ENCODE measurements around the gene AIFM2.
"Not testable (repeated sequence)": the region's sequence is repeated elsewhere in the genome, so short reads cannot be mapped to it uniquely, and the experiment has no call there.

The AIFM2 gene

DNA sequence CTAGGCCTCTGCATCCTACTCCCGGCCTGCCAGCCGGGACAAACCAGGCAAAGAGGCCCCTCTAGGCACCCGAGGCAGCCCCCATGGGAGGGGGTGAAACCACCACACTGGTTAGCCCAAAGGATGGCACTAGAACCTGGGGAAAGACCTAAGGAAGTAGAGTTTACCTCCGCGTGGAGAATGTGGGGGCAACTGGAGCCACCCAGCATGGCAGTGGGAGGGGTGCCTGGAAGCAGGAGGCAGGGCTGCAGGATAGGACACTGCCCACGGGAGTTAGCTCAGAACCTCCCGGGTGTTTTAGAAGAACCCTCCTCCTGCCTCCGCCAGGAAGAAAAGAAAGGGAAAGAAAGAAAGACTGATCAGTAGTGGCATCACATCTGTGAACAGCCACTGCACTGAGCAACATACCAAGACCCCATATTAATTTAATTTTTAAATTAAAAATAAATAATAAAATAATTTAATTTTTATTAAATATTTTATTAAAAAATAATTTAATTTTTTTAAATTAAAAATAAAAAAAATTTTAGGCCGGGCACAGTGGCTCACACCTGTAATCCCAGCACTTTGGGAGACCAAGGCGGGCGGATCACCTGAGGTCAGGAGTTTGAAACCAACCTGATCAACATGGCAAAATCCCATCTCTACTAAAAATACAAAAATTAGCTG lies 11.2 kb downstream of the AIFM2 start:
- no peak for DNase-seq

DNA sequence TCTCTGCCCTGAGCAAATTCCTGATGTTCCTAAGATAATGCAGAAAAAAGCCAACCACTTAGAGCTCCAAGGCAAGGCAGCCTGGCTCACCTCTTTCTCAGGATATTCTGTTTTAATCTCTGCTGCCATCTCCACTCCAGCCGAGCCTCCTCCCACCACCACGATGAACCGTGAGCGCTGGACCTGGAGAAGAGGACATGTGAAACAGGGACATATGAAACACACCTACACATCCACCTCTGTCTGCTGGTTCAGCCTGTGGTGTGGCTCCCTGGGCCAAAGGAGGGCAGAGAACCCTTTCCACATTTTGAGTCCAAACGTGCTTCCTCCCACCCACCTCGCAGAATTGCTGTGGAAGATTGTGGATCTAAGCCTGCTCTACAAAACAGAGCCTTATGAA lies 12.2 kb downstream of the AIFM2 start:
- no peak for DNase-seq

DNA sequence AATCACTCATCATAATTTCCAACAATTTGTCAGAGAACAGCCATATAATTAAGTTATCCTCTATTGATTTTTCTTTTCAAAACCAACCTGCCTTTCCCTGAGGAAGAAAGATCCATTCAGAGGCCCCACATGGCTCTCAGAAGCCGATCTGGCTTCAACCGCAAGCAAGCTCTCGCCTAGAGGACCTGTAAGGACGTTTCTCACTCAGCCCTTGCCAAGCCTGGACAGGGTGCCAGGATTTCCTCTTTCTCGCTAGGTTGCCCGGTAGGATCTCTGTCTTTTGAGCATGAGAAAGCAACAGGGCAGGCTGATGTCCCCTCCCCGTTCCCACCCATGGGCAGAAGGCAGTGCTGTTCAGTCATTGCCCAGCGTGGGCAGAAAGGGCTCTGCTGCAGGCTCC lies 13.0 kb downstream of the AIFM2 start:
- no peak for DNase-seq

- DNase-seq = no peak
Measured at GRCh38 chr10:70119197-70119596, 13.4 kb downstream of the AIFM2 start.

- DNase-seq = no peak
Measured at GRCh38 chr10:70118196-70118595, 14.4 kb downstream of the AIFM2 start.

DNA sequence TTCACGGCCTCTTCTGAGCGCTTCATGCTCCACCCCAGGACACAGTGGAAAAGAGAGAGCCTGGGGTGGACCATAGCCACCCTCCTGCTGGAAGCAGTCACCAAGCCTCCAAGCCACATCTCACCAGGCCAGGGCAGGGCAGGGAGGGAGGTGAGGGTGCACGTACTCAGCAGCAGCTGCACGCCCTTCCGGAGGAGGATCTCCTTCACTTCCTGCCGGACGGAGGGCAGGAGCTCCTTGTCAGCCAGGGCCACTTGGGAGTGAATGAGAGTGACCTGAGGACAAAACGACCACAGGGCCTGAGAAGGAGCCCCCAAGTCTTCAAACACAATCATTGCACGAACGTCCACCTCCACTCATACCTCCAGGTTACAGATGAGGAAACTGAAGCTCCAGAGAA lies 15.0 kb downstream of the AIFM2 start:
- no peak for DNase-seq

DNA sequence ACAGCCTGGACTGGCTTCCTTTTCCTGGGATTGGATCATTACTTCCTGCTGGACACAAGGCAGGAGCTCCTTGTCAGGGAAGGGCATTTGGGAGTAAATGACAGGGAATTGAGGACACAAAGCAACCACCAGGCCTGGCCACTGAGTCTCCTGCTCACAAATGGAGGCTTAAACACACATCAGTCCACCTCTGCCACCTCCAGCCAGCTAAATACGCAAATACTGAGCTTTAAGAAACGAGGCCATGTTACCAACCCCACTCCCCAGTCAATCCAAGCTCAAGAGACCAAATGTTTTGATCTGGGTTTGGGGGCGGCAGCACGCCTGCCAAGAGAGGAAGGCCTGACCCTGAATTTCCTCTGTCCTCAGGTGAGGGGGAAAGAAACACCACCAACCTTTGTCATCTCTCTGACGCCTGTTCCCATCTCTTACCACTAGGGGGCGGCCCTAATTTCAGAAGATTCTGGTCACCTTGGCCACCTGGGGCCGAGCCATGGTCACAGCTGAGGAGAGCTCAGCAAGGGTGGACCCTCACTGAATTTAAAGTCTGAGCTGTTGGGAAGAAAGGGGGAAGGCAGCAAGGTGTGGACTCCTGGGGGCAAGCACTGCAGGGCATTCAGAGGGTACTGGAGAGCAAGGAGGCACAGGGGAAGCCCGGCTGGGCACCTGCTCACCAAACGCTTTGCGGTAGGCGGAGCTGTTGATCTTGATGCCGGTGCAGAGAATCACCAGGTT lies 16.5 kb downstream of the AIFM2 start:
- DNase-seq = peak; percentile 65

DNA sequence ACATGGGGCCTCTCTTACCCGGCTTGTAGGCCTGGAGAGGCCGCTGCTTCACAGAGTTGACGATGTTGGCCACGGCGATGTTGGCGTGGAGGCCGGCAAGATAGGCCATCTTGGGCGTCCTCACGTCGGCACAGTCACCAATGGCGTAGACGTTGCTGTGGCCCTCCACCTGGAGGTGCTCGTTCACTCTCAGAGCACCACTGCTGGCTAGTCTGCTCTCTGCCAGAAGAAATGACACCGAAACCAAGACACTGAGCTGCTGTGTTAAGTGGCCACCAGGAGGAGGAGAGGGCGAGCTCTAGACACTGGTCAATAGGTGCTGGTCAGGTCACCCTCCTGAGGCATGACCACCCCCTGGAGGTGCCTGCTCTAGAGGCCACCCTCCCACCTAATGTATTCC lies 17.7 kb downstream of the AIFM2 start:
- DNase-seq = no peak

GRCh38 chr10:70112071-70112470 lies 20.6 kb downstream of the AIFM2 start:
- no peak for DNase-seq

DNA sequence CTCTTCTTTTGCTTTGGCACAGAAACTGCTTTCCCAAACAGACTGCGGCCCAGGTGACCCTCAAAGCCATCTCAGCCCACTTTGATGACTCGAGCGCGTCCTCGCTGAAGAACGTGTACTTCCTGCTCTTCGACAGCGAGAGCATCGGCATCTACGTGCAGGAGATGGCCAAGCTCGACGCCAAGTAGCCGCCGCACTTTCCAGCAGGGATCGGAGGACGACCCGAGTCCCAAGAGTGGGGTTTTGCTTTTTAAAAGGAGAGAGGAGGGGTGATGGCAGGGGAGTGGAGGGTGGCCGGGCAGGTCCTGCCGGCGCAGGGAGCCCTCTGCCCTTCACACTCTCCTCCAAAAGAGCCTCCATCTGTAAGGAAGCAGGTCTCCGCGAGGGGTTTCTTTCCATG lies 21.1 kb downstream of the AIFM2 start:
- no peak for DNase-seq

DNA sequence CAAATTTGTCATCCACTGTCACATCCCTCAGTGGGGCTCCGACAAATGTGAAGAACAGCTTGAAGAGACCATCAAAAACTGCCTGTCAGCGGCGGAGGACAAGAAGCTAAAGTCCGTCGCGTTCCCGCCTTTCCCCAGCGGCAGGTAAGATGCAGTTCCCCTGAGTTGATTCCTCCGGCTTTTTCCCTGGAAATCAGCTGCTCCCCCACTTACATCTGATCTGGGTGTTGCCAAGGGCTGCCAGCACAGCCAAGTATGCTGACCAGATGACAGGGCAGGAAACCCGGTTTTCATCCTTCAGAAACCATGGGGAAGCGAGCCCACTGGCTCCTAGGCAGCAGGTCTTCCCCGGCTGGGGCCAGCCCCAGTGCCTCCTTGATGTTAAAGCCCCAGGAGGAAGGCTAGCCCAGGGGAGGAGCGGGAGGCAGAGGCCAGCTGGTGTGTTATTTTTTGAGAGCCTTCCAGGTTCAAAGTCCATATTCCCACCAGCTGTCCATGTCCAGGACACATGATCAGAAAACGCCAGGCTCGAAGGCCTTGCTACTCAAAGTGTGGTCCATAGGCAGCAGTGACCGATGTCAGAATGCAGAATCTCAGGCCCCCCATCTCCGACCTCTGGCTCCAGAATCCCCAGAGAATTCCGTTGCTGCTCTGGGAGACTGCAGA lies 23.4 kb downstream of the AIFM2 start:
- DNase-seq = no peak

DNA sequence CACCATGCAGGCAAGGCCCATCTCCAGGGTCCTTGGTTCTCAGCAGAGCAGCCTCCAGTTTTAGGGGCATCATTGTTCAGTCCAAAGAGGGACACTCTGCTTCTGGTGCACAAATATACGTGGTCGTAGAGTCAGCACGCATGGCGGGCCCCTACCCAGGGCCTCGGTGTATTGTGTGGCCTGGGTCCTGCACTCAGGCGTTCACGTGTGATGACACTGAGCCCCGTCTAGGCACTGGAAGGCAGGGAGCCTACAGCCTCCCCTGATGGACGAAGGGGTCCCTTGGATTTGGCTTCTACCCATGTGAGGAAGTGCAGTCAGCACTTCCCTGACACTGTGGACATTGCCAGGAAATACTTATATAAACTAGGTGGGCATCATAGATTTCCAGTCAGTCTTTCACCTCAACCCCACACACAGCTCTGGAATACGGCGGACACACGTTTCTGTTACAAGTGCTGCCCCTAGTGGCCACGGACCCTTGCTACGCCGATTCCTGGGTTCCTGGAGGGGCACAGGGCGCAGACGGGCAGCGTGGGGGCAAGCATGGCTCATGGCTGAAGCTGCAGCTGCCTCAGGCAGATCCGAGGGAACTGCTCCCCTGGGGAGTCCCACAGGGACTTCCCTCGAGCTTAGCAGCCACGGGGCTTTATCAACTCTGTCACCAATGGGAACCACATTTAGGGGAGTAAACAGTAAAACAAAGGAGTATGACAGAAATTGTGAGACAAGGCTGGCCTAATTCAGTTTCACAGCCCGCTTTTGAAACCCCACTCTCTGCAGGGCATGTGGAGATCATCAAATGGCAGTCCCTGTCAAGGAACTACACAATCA lies 25.4 kb downstream of the AIFM2 start:
- DNase-seq = peak; percentile 28

GRCh38 chr10:70101668-70102067 lies 31.0 kb downstream of the AIFM2 start:
- DNase-seq = no peak

GRCh38 chr10:70101068-70101562 lies 31.5 kb downstream of the AIFM2 start:
- DNase-seq = not testable (repeated sequence)

- no peak for DNase-seq
Measured at GRCh38 chr10:70098271-70098670, 34.4 kb downstream of the AIFM2 start.

DNA sequence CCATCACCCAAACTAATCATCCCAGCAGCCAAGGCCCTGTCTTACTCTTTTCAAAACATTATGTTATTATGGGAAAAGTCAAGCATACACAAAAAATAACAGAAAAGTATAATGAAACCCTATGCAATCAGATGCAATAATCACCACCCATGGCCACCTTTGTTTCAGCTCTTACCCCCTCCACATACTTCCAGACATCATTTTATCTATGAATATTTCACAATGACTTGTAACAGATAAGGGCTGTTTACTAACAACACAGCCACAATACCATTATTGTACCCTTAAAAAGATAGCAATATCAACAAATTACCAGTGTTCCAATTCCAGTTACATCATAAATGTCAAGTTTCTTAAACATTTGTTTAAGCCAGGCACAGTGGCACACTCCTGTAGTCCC lies 35.2 kb downstream of the AIFM2 start:
- no peak for DNase-seq

DNA sequence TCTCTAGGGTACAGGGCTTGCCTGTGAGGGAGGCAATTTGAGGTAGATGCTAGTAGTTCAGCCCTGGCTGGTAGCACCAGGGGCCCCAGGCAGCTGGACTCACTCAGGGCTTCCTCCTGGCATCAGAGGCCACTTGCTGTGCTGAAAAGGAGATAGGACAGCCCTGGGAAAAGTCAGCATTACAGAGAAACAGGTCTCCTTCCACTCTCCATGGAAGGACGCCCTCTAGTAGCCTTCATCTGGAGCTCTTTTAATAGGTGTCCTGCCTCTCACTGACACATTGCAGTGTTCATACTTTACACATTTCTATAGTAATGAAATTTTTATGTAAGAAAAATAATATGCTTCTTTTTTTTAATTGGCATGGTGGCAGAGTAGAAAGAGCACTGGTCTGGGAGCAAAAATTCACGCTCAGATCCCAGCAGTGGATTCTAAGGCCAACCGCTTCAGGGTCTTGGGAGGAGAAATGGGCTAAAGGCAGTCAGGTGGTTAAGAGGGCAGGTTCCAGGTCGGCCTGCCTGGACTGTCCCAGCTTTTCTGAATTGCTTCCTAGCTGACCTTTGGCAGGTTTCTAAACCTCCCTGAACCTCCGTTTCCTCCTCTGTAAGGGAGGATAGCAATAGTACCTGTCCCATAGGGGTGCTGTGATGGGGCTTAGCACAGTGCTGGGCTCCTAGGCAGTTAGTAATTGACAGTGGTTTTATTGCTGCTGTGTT lies 35.8 kb downstream of the AIFM2 start:
- DNase-seq = no peak

DNA sequence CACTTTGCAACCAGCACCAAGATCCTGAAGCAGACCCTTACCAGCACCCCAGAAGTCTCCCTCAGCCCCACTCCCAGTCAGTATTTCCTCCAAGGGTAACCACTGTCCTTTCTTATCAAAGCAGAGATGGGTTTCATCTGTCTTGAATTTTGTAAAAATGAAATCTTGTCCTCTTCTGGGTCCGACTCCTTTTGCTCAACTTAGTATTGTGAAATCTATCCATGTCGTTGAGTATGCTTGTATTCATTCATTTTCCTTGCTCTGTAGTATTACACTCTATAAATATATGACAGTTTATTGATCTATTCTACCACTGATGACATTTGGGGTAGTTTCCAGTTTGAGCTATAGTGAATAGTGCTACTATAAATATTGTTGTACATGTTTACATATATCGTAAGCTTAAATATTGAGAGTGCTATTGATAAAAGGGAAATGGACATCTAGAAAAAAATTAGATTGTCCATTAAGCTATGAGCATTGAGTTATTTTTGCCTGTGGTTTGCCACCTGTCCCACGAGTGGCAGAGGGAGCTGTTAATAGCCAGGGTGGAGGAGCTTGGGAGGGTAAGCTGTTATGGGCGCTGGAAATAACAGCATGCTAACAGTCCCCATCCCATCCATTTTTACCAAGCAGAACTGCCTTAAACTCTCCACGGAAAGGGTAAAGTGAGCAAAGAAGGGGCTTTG lies 36.5 kb downstream of the AIFM2 start:
- no peak for DNase-seq

DNA sequence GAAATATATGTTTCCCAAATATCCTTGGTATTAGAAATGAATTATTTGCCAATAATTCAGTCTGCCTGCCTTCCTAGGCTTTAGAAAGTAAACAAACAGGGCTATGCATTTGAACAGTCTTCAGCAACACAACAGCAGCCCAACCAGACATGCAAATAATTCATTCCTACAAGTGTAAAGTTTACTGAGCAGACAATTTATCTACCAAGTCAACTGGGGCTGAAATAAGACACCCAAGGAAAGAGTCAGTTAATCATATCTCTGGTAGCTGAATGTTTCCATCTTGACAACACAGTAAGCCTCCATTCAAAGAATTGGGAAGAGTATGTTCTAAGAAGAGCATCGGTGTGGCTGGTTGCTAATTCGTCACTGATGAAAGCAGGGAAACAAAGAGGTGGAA lies 38.4 kb downstream of the AIFM2 start:
- DNase-seq = no peak

GRCh38 chr10:70093335-70093944 lies 39.2 kb downstream of the AIFM2 start:
- no peak for DNase-seq

GRCh38 chr10:70092389-70092718 lies 40.3 kb downstream of the AIFM2 start:
- DNase-seq = no peak
